Mucosa of stomach (tissue), 1 donor: ENCODE measurements around the gene SLC10A2.

Source experiments
- H3K27me3 ChIP-seq: one replicate; pipeline ENCODE4 v1.7.0; 2013; ENCODE audit warnings: mild to moderate bottlenecking, low read length; ENCODE audit not compliant: control insufficient read depth, insufficient read depth
- H3K36me3 ChIP-seq: one replicate; pipeline ENCODE4 v1.7.0; 2013; ENCODE audit warnings: low read length; ENCODE audit not compliant: control insufficient read depth, insufficient read depth
- H3K4me1 ChIP-seq: one replicate; pipeline ENCODE4 v1.7.0; 2013; ENCODE audit warnings: mild to moderate bottlenecking, low read length; ENCODE audit not compliant: control insufficient read depth, insufficient read depth
- H3K4me3 ChIP-seq: one replicate; pipeline ENCODE4 v1.7.0; 2013; ENCODE audit warnings: low read length
- H3K9ac ChIP-seq: one replicate; pipeline ENCODE4 v1.7.0; 2013; ENCODE audit warnings: mild to moderate bottlenecking, low read length, moderate library complexity
- H3K9me3 ChIP-seq: one replicate; pipeline ENCODE4 v1.7.0; 2013; ENCODE audit warnings: mild to moderate bottlenecking, low read length, moderate library complexity; ENCODE audit not compliant: control insufficient read depth
- donor health status: Pancreatic carcinoma.

SLC10A2 gene

DNA sequence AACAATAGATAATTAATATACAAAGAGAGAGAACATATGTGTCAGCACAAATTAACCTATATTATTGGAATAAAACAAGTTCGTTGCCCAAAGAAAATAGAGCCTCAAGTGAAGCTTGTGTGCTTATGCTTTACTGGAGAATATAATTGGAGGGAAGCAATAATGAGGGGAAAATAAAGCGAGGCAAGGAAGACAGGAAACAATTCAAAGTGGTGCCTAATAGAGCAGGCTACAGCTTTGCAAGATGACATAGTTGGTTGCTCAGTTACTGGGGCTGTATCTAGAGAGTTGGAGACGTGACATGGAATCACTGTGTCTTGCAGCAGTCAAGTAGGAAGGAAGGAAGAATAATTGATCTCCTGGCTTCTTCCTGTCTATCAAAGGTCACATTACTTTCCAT, 21.1 kb upstream of the SLC10A2 start:
- Histone ChIP-seq H3K27me3 (no peaks in the 10 kb centered on the region), H3K4me1 (peaks cover 6% of the 10 kb centered on the region), H3K9ac (no peak overlapping the region), H3K4me3 (no peak overlapping the region), H3K9me3 (no peaks in the 10 kb centered on the region), H3K36me3 (no peaks in the 10 kb centered on the region)

DNA sequence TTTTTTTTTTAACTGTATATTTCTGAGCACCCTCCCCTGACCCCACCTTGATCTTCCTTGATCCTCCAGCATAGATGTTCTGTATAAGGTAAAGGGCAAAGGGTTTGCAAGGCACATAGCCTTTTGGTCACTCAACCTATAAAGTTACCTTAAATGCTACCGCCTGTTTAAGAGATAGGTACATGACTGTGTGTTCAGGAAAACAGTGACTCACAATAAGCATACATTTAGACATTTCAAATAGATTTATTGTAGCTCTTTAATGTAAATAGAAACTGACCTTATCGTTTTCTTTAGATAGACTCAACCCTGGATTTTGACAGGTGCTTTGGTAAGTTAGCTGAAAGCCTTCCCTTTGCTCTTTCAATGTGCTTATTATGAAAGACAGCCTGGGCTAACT, 15.2 kb upstream of the SLC10A2 start:
- no peaks in the 10 kb centered on the region for H3K36me3 ChIP-seq
- no peaks in the 10 kb centered on the region for H3K9me3 ChIP-seq
- no peak overlapping the region for H3K9ac ChIP-seq
- H3K27me3 ChIP-seq = no peaks in the 10 kb centered on the region
- H3K4me1 ChIP-seq = peaks cover 6% of the 10 kb centered on the region
- H3K4me3 ChIP-seq = no peak overlapping the region

DNA sequence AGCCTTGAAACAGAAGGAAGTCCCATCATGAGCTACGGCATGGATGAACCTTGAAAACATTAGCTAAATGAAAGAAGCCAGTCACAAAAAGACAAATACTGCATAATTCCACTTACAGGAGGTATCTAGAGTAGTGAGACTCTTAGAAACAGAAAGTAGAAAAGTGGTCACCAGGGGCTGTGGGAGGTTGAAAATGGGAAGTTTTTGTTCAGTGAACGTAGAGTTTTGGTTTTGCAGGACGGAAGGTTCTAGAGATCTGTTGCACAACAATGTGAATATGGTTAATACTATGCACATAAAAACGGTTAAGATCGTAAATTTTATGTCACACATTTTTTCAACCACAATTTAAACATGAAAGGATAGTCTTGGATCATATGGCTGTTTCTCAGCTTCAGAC, 11.9 kb upstream of the SLC10A2 start:
- Histone ChIP-seq H3K9me3 (no peaks in the 10 kb centered on the region), H3K4me3 (no peak overlapping the region), H3K9ac (no peak overlapping the region), H3K4me1 (no peaks in the 10 kb centered on the region), H3K27me3 (no peaks in the 10 kb centered on the region), H3K36me3 (no peaks in the 10 kb centered on the region)

DNA sequence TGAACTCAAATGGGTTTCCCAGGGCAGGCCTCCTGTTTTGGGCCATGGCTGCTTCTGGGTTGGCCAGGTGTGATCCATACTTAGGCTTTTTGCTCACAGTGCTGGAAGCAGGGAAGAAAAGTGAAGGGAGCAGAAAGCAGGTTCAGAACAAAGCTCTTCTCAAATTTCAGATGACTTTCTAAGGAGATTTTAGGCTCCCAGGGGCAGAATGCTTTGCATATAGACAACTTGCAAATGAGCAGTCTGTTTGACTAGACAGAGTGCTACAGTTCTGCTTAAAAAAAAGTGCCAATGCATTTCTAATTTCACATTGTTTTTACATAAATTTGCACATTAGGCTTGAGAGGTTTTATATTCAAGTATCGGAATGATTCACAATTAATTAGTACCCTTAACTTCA, 2.6 kb upstream of the SLC10A2 start:
- no peak overlapping the region for H3K4me3 ChIP-seq
- no peaks in the 10 kb centered on the region for H3K4me1 ChIP-seq
- no peaks in the 10 kb centered on the region for H3K27me3 ChIP-seq
- H3K9me3 ChIP-seq = no peaks in the 10 kb centered on the region
- no peak overlapping the region for H3K9ac ChIP-seq
- H3K36me3 ChIP-seq = no peaks in the 10 kb centered on the region

DNA sequence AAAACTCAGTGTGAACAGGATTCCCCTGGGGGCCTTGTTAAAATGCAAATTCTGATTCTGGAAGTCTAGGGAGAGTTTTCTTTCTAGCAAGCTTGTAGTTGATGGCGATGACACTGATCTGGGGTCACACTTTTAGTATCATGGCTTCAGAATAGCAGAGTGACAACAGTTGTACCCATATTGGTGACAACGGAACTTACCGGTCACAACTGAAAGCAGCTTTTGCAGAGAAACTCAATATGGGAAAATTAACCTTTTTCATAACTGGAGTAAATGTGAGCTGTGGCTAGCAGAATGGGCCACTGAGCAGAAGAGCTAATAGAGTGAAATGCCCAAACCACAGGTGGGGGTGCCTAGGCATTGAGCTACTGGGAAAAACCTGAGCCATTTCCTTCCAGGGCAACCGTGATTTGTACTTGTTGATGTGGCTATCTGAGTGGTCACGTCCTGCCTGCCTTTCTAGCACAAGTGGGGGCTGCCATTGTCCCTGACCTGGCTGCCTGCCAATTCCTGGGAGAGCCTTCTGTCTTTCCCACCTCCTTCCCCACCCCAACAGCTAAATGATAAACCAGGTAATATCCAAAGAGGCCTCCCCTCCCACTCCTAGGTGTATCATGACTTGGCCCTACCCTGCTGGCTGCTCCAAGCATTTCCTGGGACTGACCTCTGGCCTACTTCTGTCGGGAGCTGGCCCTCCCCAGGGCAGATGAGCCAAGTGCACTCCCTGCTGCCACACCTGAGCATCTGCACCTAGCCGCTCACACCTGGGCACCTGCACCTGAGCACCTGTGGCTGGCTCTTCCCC, 1.7 kb upstream of the SLC10A2 start:
- Histone ChIP-seq H3K4me1 (no peaks in the 10 kb centered on the region), H3K27me3 (no peaks in the 10 kb centered on the region), H3K9me3 (no peaks in the 10 kb centered on the region), H3K36me3 (no peaks in the 10 kb centered on the region), H3K9ac (no peak overlapping the region), H3K4me3 (no peak overlapping the region)

DNA sequence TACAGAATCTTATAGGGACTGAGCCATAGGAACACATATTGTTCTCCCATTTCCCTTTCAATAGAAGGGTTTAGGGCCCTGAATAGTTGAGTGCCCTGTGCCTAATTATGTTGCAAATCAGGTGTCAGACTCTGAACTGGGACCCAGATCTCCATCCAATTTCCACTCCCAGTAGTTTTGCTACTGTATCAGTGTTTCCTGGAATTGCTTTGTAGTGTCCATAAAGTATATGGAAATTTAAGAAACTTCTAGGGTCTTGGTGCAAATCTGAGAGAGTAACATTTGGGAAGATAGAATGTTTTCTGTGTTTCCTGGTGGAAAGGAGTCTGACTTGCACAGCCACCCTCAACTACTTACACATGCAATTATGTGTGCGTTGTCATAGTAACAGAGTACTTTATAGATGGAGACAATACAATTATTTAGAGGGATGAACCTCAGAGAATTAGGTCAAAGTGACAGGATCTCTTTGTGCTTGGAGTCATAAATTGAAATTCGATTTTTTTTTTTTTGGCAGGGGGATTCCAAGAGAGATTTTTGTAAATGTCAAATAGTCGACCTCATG, 646 bp upstream of the SLC10A2 start:
- Histone ChIP-seq H3K27me3 (no peaks in the 10 kb centered on the region), H3K9ac (no peak overlapping the region), H3K4me1 (no peaks in the 10 kb centered on the region), H3K4me3 (no peak overlapping the region), H3K36me3 (no peaks in the 10 kb centered on the region), H3K9me3 (no peaks in the 10 kb centered on the region)

DNA sequence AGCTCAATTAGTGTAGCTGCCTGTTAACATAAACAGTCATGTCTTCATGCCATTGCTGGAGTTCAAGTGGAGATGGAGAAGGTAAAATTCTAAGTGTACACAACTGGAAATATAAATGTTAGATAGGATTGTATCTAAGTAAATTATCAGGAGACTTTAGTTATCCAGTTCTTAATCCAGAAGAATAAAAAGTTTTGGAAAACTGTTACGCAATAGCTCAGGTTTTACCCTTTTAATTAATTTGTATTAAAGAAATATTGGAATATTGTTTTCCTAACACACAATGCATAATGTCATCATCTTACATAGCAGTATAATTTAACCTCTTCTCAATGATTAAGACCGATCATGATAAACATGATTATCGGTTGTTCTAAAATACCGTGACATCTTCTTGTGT, 2.8 kb downstream of the SLC10A2 start:
- H3K4me1 ChIP-seq = no peaks in the 10 kb centered on the region
- no peaks in the 10 kb centered on the region for H3K27me3 ChIP-seq
- no peaks in the 10 kb centered on the region for H3K9me3 ChIP-seq
- no peaks in the 10 kb centered on the region for H3K36me3 ChIP-seq
- H3K4me3 ChIP-seq = no peak overlapping the region
- no peak overlapping the region for H3K9ac ChIP-seq

DNA sequence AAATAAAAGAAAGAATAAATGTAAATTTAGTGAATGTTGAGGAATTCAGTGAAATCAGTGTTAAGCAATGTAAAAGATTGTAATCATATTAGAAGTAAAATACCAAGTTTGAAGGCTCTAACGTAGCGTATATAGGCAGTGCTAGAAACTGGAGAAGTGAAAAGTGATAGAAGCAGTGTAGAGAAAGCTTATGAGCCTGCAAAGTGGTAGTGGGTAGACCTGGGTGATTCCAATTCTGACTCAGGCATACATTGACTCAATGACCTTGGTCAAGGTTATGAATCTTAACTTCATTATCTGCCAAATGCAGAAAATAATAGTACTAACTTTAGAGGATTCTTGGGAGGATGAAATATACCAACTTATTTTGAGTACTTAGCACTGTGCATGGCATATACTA, 4.1 kb downstream of the SLC10A2 start:
- Histone ChIP-seq H3K9ac (no peak overlapping the region), H3K36me3 (no peaks in the 10 kb centered on the region), H3K27me3 (no peaks in the 10 kb centered on the region), H3K4me3 (no peak overlapping the region), H3K9me3 (no peaks in the 10 kb centered on the region), H3K4me1 (no peaks in the 10 kb centered on the region)

DNA sequence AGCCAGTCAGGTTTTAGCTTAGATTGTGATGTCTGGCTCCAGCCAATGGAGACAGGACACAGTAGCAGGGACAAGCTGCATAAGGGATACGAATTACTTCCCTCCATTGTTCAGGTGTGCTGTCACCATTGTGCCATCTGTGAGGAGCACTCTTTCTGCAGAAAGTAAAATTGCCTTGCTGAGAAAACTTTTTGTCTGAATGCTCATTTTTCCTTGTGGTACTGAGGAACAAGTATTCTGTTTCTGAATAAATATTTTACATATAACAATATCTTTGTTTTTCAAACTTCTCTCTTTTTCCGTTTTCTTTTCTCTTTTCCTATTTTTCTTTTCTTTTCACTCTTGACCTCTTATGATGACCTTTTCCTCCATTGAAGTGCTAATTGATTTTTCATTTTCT, 10.2 kb downstream of the SLC10A2 start:
- H3K9ac ChIP-seq = no peak overlapping the region

DNA sequence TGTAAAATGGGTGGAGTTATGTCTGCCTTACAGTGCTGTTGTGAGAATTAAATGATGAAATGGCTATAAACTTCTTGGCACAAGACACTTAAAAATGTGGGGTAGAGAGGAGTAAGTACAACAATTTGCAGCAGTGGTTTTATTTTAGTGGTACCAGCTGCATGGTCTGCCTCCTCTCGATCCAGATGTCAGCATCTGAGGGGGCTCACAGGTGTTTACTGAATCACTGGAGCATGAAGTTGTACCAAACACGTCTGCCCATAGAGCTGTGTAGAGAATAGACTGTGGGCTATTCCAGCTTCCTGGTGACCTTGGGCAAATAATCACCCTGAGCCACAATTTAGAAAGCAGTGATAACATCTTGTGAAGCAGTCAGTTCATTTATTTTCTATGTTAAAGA, 11.1 kb downstream of the SLC10A2 start:
- Histone ChIP-seq H3K9me3 (no peaks in the 10 kb centered on the region), H3K4me1 (no peaks in the 10 kb centered on the region), H3K36me3 (no peaks in the 10 kb centered on the region), H3K9ac (no peak overlapping the region), H3K27me3 (no peaks in the 10 kb centered on the region), H3K4me3 (no peak overlapping the region)

More for the DNA sequence above, 10.2 kb downstream of the SLC10A2 start:
- H3K4me3 ChIP-seq = no peak overlapping the region
- H3K4me1 ChIP-seq = no peaks in the 10 kb centered on the region
- no peaks in the 10 kb centered on the region for H3K9me3 ChIP-seq
- no peaks in the 10 kb centered on the region for H3K36me3 ChIP-seq
- H3K27me3 ChIP-seq = no peaks in the 10 kb centered on the region

DNA sequence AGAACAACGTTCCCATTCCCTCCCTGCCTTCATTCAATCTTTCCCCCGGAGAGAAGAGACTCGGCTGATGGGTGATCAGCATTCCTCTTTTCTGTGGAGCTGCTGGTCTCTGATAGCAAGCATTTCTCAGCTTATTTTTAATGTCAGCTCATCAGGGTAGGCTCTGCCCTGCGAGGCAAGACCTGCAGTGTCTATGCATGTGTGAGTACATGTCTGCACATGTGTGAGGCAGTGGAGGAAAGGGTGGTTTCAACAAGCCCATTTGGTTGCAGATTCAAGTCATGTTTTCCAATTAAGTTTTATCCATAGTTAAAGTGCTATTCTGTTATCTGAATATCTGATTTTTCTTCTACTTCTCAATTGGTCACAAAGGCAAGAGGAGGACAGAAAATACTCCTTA, 19.5 kb downstream of the SLC10A2 start:
- Histone ChIP-seq H3K27me3 (no peaks in the 10 kb centered on the region), H3K9ac (no peak overlapping the region)

DNA sequence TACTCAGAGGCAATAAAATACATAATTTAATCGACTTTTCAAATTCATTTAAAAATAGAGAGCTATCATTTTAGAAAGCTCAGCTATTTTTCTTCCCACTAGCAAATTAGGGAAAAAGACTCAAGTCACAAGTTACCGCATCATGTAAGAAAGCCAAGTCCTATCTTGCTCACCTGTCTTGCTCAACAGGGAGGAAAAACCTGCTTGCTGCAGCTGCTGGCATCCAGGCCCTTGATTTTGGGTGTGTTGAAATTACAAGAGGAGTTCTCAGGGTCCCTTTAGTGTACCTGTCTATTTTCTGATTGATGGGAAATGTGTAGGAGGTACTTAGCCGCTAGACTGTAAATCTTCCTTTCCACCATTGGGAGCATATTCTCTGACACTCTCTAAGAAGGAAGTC, 22.2 kb downstream of the SLC10A2 start:
- Histone ChIP-seq H3K4me3 (no peak overlapping the region), H3K27me3 (peaks cover 6% of the 10 kb centered on the region), H3K9me3 (no peaks in the 10 kb centered on the region), H3K36me3 (no peaks in the 10 kb centered on the region), H3K9ac (no peak overlapping the region), H3K4me1 (no peaks in the 10 kb centered on the region)

More for the DNA sequence above, 19.5 kb downstream of the SLC10A2 start:
- H3K36me3 ChIP-seq = no peaks in the 10 kb centered on the region
- H3K4me3 ChIP-seq = no peak overlapping the region
- no peaks in the 10 kb centered on the region for H3K9me3 ChIP-seq
- H3K4me1 ChIP-seq = no peaks in the 10 kb centered on the region
